Upper lobe of left lung (tissue), 4 donors: ENCODE data around the gene CCDC13.

Experiments used
- CTCF ChIP-seq, 6 experiments: fragments of 450-650 bp in 4 of 6; fragments of 200-600 bp in 2 of 6; sonication (generic) in 2 of 6; IDR thresholded peaks; one replicate each; pipeline ENCODE4 v1.5.1; 2016 to 2019; ENCODE audit warnings: antibody characterized with exemption in 6 of 6
- EP300 ChIP-seq, 4 donors: sonication (generic); formaldehyde crosslinking; IDR thresholded peaks; one replicate each; pipeline ENCODE4 v1.5.1; 2017; ENCODE audit warnings: antibody characterized with exemption in 4 of 4, control low read depth in 2 of 4

- no peak for TF ChIP-seq CTCF (IDR thresholded peaks at IDR 0.05)
- no peak for TF ChIP-seq EP300 (IDR thresholded peaks at IDR 0.05)
Measured at GRCh38 chr3:42739401-42740158, 33.5 kb downstream of the CCDC13 start.
